Loucy (cell line): ENCODE measurements around the gene KRTAP22-1.

ENCODE experiments used
- H2AFZ ChIP-seq: fragments of 200-600 bp; sonication (generic); 2 replicates; pipeline ENCODE4 v1.6.0; 2016; ENCODE audit warnings: antibody characterized with exemption, mild to moderate bottlenecking, low read length, moderate library complexity
- H3F3A ChIP-seq: fragments of 200-600 bp; 2 replicates; pipeline ENCODE4 v1.6.0; 2016; ENCODE audit warnings: antibody characterized with exemption, low read depth, mild to moderate bottlenecking
- H3K27me3 ChIP-seq: fragments of 200-600 bp; sonication (generic); 2 replicates; pipeline ENCODE4 v1.6.1; 2014; ENCODE audit warnings: low read length, mild to moderate bottlenecking; ENCODE audit not compliant: insufficient read depth, poor library complexity, severe bottlenecking
- H3K36me3 ChIP-seq: fragments of 200-600 bp; sonication (generic); 2 replicates; pipeline ENCODE4 v1.6.1; 2016; ENCODE audit warnings: low read length; ENCODE audit not compliant: insufficient read depth
- H3K4me1 ChIP-seq: fragments of 200-600 bp; sonication (generic); 2 replicates; pipeline ENCODE4 v1.5.1; 2014; ENCODE audit warnings: low read length, mild to moderate bottlenecking; ENCODE audit not compliant: insufficient read depth, poor library complexity, severe bottlenecking
- H3K4me2 ChIP-seq: fragments of 200-600 bp; sonication (generic); 2 replicates; pipeline ENCODE4 v1.6.0; 2014; ENCODE audit warnings: antibody characterized with exemption, low read length, low read depth, mild to moderate bottlenecking; ENCODE audit not compliant: poor library complexity, severe bottlenecking
- H3K4me3 ChIP-seq: fragments of 200-600 bp; sonication (generic); 2 replicates; pipeline ENCODE4 v1.5.1; 2014; ENCODE audit warnings: low read length, mild to moderate bottlenecking, mixed read lengths; ENCODE audit not compliant: poor library complexity, severe bottlenecking
- H3K79me2 ChIP-seq: fragments of 200-600 bp; sonication (generic); 2 replicates; pipeline ENCODE4 v1.6.1; 2014; ENCODE audit warnings: low read length; ENCODE audit not compliant: insufficient read depth
- H3K9ac ChIP-seq: fragments of 200-600 bp; sonication (generic); 2 replicates; pipeline ENCODE4 v1.6.0; 2014; ENCODE audit warnings: mild to moderate bottlenecking, low read depth, low read length, moderate library complexity; ENCODE audit not compliant: poor library complexity, severe bottlenecking
- H3K9me2 ChIP-seq: fragments of 200-600 bp; sonication (generic); replicated peaks from 2 replicates; pipeline ENCODE4 v1.6.1; 2016; ENCODE audit warnings: low read depth, low read length, mixed read lengths
- H3K9me3 ChIP-seq: fragments of 200-600 bp; sonication (generic); 2 replicates; pipeline ENCODE4 v1.6.1; 2014; ENCODE audit warnings: mild to moderate bottlenecking, antibody characterized with exemption, low read length, low read depth; ENCODE audit not compliant: insufficient read depth
- H4K20me1 ChIP-seq: fragments of 200-600 bp; sonication (generic); 2 replicates; pipeline ENCODE4 v1.6.0; 2014; ENCODE audit warnings: antibody characterized with exemption, low read length, mild to moderate bottlenecking; ENCODE audit not compliant: insufficient read depth, poor library complexity, severe bottlenecking
- CTCF ChIP-seq: fragments of 200-600 bp; sonication (generic); conservative IDR thresholded peaks from 2 replicates; pipeline ENCODE4 v1.5.1; 2014; ENCODE audit warnings: mild to moderate bottlenecking, antibody characterized with exemption, low read length
- EZH2phosphoT487 ChIP-seq: fragments of 200-600 bp; IDR thresholded peaks from 2 replicates; pipeline ENCODE4 v1.6.1; 2018; ENCODE audit warnings: antibody characterized with exemption, mild to moderate bottlenecking, moderate library complexity, borderline replicate concordance

The KRTAP22-1 gene

GRCh38 chr21:30620522-30620921 lies 19.6 kb downstream of the KRTAP22-1 start, which contains the start of gene KRTAP20-4:
TSS of gene KRTAP20-4 (plus strand) at chr21:30620627.
- Histone ChIP-seq H3K36me3 (no peaks in the 10 kb centered on the region), H3K4me1 (no peaks in the 10 kb centered on the region), H3F3A (no peaks in the 10 kb centered on the region), H3K79me2 (no peaks in the 10 kb centered on the region), H3K4me3 (no peak within 1 kb of the TSS), H2AFZ (no peak within 1 kb of the TSS), H3K4me2 (no peak within 1 kb of the TSS), H3K9me3 (peaks cover 6% of the 10 kb centered on the region; the same call in 1 of the 2 replicates), H3K27me3 (no peaks in the 10 kb centered on the region), H3K9ac (no peak within 1 kb of the TSS), H3K9me2 (no peaks in the 10 kb centered on the region), H4K20me1 (no peaks in the 10 kb centered on the region)
- no peak for TF ChIP-seq EZH2phosphoT487
- TF ChIP-seq CTCF = no peak

GRCh38 chr21:30623362-30623761 lies 22.5 kb downstream of the KRTAP22-1 start:
- H3K4me2 ChIP-seq = no peak overlapping the region
- H3K9me2 ChIP-seq = no peaks in the 10 kb centered on the region
- TF ChIP-seq CTCF = no peak
- TF ChIP-seq EZH2phosphoT487 = no peak
- no peaks in the 10 kb centered on the region for H3F3A ChIP-seq
- H3K4me1 ChIP-seq = no peaks in the 10 kb centered on the region
- H2AFZ ChIP-seq = no peak overlapping the region
- H3K27me3 ChIP-seq = no peaks in the 10 kb centered on the region
- no peak overlapping the region for H3K9ac ChIP-seq
- no peaks in the 10 kb centered on the region for H3K79me2 ChIP-seq
- H4K20me1 ChIP-seq = no peaks in the 10 kb centered on the region
- H3K4me3 ChIP-seq = no peak overlapping the region
- H3K9me3 ChIP-seq = peaks cover 8% of the 10 kb centered on the region; the same call in 1 of the 2 replicates
- no peaks in the 10 kb centered on the region for H3K36me3 ChIP-seq

- H4K20me1 ChIP-seq = no peaks in the 10 kb centered on the region
- no peaks in the 10 kb centered on the region for H3K79me2 ChIP-seq
- no peak overlapping the region for H3K4me2 ChIP-seq
- H3F3A ChIP-seq = no peaks in the 10 kb centered on the region
- H2AFZ ChIP-seq = no peak overlapping the region
- no peak overlapping the region for H3K9ac ChIP-seq
- no peak overlapping the region for H3K4me3 ChIP-seq
- H3K27me3 ChIP-seq = no peaks in the 10 kb centered on the region
- TF ChIP-seq EZH2phosphoT487 (no peak), CTCF (no peak)
- no peaks in the 10 kb centered on the region for H3K4me1 ChIP-seq
- H3K36me3 ChIP-seq = no peaks in the 10 kb centered on the region
- peaks cover 8% of the 10 kb centered on the region; the same call in 1 of the 2 replicates for H3K9me3 ChIP-seq
- H3K9me2 ChIP-seq = no peaks in the 10 kb centered on the region
Measured at GRCh38 chr21:30625449-30626165, 24.7 kb downstream of the KRTAP22-1 start.
